Activated T-cell treated with anti-CD3 and anti-CD28 coated beads, Interleukin-2, amount 50 U/mL, for 4 hours (primary cell): ENCODE measurements around the gene SORCS2. TPM values are rescaled to one million over a fixed set of nuclear protein-coding genes. Genes with fewer than 3 reads are reported as not detected.
A peak's percentile ranks its signal among the peaks of the same experiment; 100 is the strongest.

Experiments
- ATAC-seq, 2 donors: fragments of 200-7000 bp; cut with Tn5 transposase; one replicate each; pipeline ENCODE4 v1.10.0; 2021
- DNase-seq: peaks from one replicate; pipeline ENCODE4 v3.0.0-alpha.2; 2020
- H3K27me3 Mint-ChIP-seq: one replicate; pipeline ENCODE4 v1.8.0; 2021; ENCODE audit warnings: low read depth, mixed read lengths
- H3K36me3 Mint-ChIP-seq: one replicate; pipeline ENCODE4 v1.8.0; 2022; ENCODE audit warnings: mixed read lengths; ENCODE audit not compliant: insufficient read depth
- H3K4me1 Mint-ChIP-seq: one replicate; pipeline ENCODE4 v1.8.0; 2021; ENCODE audit warnings: low read depth, mixed read lengths
- H3K4me3 Mint-ChIP-seq: one replicate; pipeline ENCODE4 v1.8.0; 2021; ENCODE audit warnings: mild to moderate bottlenecking, moderate library complexity, mixed read lengths
- H3K9me3 Mint-ChIP-seq: one replicate; pipeline ENCODE4 v1.8.0; 2021; ENCODE audit warnings: mixed read lengths
- total RNA-seq, 3 donors: library from RNA; stranded (reverse); gene quantifications; one replicate each; pipeline ENCODE4 v1.2.1, GENCODE V29; 2021

Gene SORCS2
- total RNA-seq, 3 donors from 2014 or later: 0.18 to 0.43 TPM; not detected in 1

DNA sequence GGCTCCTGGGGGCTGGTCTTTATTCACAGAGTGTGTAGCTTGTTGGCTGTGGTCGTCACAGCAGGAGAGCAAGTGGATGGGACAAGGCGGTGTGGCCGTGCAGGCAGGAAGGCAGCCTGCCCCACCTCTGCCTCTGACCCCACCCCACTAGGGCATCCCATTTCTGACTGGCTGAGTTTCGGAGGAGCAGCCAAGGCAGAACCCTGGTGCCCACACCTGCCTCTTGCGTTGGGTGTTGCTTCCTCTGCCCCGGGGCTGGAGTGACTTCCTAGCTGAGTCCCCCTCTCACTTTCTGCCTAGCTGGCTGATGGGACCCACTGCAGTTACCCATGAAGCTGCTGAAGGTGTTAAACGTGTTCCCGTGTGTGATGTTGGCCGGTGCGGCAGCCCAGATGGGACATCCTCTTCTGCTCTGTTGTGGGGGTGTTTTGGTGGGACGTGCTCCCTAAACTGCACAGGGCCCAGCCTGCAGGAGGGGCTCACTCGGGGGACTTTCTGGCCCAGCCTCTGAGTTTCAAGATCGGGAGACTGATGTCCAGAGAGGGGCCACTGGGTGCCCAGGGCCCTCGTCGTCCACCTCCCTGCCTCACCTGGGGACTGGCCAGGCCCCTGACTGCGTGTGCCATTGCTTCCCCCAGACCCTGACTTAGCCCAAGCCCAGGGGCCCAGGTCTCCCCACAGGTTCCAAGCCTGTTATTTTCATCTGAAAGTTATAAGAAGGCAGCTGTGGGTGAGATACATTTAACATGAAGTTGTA is 140.9 kb downstream of the SORCS2 start:
- no peaks in the 10 kb centered on the region for H3K4me1 Mint-ChIP-seq

DNA sequence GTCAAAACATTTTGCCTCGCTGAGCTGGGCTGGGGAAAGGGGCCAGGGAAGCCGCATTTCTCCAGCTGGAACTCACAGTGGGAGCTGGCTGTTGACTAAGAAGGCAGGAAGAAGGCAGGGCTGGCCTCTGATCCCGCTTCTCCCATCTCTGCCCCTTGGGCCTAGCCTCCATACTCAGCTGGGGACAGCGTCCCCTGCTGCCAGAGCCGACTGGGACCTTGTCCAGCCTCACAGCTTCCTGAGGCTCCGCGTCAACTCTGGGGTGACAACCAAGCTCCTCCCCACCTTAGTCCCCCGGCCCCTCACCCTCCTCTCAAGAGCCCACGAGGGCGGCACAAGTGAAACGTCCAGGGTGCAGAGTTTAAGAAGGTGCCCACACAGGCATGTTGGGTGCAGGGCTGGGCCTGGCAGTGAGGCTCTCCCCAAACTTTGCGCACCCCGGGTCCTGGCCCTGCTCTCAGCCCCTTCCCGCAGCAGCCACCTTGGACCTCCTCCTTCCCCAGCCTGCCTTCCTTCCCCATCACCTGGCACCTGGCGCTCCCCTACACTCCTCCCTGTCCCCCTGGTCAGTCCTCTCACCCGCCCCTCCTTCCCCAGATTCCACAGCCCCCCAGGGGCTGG is 141.6 kb downstream of the SORCS2 start:
- no peak for DNase-seq
- Mint-ChIP-seq H3K36me3 (no peaks in the 10 kb centered on the region), H3K27me3 (peaks cover 4% of the 10 kb centered on the region), H3K9me3 (no peaks in the 10 kb centered on the region), H3K4me1 (no peaks in the 10 kb centered on the region), H3K4me3 (no peak overlapping the region)
- no peak for ATAC-seq

More for the DNA sequence above, 140.9 kb downstream of the SORCS2 start:
- Mint-ChIP-seq H3K27me3 (peaks cover 4% of the 10 kb centered on the region), H3K9me3 (no peaks in the 10 kb centered on the region), H3K36me3 (no peaks in the 10 kb centered on the region), H3K4me3 (no peak overlapping the region)
- DNase-seq: no peak
- no peak for ATAC-seq

DNA sequence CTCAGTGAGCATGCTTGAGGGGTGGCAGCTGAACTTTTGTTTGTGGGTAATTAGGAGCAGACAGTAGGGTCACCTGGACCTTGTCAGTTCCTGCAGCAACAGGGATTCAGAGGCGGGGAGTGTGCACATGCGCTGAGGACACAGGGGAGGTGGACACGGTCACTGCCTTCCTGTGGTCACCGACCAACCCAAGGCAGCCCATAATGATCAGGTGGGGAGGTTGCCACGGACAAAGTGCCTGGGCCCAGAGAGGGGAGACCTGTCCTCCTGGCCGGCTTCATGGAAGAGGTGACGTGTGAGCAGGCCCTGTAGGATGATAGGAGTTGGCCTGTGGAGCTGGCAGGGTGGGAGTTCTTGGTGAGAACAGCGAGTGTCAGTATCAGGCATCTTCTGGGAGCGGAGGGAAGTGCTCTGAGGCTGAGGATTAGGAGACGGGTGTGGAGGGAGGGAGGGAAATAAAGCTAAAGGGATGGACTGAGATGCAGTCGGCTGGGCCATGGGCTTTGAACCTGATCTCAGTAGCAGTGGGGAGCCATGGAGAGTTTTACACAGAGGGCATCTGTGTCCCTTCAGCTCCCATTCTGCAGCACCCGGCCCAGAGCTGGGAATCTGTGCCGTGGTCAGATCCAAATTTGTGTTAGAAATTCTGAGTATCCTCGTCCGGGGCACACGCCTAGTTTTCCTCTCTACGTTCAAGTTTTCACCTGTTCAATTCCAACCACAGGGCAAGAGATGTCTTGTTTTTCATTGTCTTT is 142.4 kb downstream of the SORCS2 start:
- ATAC-seq (no peak), DNase-seq (no peak)
- Mint-ChIP-seq H3K27me3 (peaks cover 4% of the 10 kb centered on the region), H3K4me3 (no peak overlapping the region), H3K4me1 (no peaks in the 10 kb centered on the region), H3K36me3 (no peaks in the 10 kb centered on the region), H3K9me3 (no peaks in the 10 kb centered on the region)

DNA sequence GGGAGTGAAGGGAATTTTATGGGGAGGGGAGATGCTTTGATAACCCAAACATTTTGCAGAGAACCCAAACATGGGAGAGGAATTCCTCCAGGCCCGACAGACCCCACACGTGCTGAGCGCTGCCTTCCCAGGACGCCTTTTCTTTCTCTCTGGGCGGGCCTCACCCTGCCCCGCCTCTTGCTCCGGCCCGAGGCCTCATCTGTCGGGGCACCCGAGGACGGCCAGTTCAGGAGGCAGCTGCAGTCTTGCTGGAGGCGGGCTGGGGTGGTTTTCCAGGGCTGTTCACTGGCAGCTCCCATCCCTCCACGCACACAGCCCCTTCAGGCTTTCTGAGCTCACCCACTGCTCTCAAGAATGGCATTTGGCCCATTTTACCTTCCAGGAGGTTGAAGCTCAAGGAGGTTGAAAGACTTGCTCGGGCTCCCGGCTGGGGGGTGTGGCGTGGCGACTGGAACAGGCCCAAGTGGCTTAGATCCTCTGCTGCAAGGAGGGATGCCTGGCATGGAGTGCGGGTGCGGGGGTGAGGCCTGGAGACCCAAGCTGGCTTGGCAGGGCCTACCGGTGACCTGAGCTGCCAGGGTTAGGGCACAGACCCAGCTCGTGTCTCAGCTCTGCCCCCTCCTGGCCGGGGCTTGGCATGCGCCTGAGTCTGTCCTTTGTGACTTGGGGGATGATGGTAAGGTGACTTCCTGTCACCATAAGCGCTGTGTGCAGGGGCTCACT is 143.2 kb downstream of the SORCS2 start:
- no peaks in the 10 kb centered on the region for H3K36me3 Mint-ChIP-seq
- ATAC-seq (peak; percentile 65 to 66), DNase-seq (no peak)
- no peaks in the 10 kb centered on the region for H3K4me1 Mint-ChIP-seq
- H3K9me3 Mint-ChIP-seq: no peaks in the 10 kb centered on the region
- H3K27me3 Mint-ChIP-seq: peaks cover 4% of the 10 kb centered on the region
- H3K4me3 Mint-ChIP-seq: no peak overlapping the region

DNA sequence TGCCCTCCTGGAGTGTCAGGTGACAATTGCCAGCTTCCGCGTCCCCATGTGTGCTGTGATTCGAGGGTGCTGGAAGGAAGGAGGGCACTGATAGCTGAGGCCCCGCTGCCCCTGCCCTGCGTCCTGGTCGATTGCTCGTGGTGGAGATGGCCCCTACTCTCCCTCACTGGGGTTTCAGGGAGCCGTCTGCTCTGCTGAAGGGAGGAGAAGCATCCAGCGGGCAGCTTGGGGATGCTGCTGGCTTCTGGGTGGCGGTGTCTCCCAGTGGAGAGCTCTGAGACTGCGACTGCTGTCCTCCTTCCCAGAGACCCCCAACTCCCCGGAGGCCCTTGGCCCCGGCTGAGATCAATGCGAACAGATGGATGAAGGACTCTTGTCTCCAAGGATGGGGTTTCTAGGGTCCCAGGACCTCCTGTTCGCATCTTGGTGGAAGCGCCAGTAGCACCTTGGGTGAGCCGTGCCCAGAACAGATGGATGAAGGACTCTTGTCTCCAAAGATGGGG is 143.8 kb downstream of the SORCS2 start:
- H3K36me3 Mint-ChIP-seq: no peaks in the 10 kb centered on the region
- no peaks in the 10 kb centered on the region for H3K9me3 Mint-ChIP-seq
- DNase-seq: no peak
- H3K27me3 Mint-ChIP-seq: peaks cover 4% of the 10 kb centered on the region
- ATAC-seq: no peak
- no peak overlapping the region for H3K4me3 Mint-ChIP-seq
- H3K4me1 Mint-ChIP-seq: no peaks in the 10 kb centered on the region

DNA sequence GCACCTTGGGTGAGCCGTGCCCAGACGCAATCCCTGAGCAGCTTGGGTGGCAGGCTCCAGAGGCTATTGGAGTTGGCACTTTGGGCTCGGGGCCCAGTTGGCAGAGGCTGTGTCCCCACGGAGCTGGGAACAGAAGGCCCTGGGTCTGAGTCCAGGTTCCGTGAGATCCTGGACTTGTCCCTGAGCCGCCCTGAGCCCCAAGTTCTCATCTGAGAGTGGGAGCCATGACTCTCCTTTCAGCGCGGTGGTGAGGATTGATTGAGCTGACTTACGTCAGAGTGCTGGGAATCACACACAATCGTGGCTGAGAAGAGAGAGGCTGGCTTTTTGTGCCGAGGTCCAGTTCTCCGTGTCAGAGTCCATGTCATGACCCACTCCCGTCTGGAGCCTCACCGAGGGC is 144.4 kb downstream of the SORCS2 start:
- DNase-seq (no peak), ATAC-seq (no peak)
- Mint-ChIP-seq H3K27me3 (peaks cover 4% of the 10 kb centered on the region), H3K4me1 (no peaks in the 10 kb centered on the region), H3K36me3 (no peaks in the 10 kb centered on the region), H3K9me3 (peaks cover 3% of the 10 kb centered on the region), H3K4me3 (no peak overlapping the region)

DNA sequence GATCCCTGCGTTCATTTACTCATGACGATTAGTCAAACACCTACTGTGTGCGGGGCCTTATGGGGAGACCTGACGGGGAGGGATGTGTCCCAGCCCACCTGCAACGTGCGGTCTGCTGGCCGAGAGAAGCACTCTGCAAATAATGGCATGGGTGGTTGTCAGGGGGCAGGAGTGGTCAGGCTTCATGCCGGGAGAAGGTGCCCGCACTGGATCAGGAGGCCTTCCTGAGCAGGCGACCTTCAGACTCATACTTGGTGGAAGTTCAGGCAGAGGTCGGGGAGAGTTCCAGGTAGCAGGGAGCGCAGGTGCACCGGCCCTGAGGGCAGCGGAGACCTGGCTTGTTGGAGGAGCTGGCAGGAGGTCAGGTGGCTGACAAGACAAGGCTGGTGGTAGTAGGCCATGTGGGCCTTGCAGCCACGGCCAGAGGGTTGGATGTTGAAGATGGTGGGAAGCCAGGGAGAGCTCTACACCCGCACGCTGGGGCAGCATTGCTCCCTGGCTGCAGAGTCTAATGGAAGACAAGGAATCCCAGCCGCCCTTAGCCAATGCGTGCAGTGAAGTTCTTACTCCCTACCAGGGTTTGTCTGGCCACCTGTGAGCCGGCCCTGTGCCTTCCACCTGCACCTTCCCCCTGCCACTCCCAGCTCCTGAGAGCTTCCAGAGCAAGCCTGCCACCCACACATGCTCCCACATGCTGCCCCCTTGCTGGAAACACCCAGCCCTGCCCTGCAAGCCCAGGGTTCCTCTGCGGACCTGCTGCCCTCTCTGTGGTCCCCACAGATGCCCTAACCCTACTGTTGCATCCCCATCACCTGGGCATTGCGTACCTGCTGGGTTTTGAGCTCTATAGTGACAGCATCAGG is 145.1 kb downstream of the SORCS2 start:
- no peak overlapping the region for H3K4me3 Mint-ChIP-seq

DNA sequence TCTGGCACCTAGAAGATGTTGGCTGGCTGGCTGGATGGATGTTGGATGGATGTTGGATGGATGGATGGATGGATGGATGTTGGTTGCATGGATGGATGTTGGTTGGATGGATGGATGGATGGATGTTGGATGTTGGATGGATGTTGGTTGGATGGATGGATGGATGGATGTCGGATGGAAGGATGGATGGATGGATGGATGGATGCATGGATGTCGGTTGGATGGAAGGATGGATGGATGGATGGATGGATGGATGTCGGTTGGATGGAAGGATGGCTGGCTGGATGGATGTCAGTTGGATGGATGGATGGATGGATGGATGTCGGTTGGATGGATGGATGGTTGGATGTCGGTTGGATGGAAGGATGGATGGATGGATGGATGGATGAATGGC is 145.7 kb downstream of the SORCS2 start:
- Mint-ChIP-seq H3K36me3 (no peaks in the 10 kb centered on the region), H3K27me3 (peaks cover 4% of the 10 kb centered on the region), H3K9me3 (peaks cover 8% of the 10 kb centered on the region), H3K4me1 (no peaks in the 10 kb centered on the region), H3K4me3 (no peak overlapping the region)
- DNase-seq (no peak), ATAC-seq (no peak)

More for the DNA sequence above, 145.1 kb downstream of the SORCS2 start:
- DNase-seq: no peak
- H3K27me3 Mint-ChIP-seq: peaks cover 4% of the 10 kb centered on the region
- peaks cover 8% of the 10 kb centered on the region for H3K9me3 Mint-ChIP-seq
- no peaks in the 10 kb centered on the region for H3K4me1 Mint-ChIP-seq
- H3K36me3 Mint-ChIP-seq: no peaks in the 10 kb centered on the region
- ATAC-seq: no peak

DNA sequence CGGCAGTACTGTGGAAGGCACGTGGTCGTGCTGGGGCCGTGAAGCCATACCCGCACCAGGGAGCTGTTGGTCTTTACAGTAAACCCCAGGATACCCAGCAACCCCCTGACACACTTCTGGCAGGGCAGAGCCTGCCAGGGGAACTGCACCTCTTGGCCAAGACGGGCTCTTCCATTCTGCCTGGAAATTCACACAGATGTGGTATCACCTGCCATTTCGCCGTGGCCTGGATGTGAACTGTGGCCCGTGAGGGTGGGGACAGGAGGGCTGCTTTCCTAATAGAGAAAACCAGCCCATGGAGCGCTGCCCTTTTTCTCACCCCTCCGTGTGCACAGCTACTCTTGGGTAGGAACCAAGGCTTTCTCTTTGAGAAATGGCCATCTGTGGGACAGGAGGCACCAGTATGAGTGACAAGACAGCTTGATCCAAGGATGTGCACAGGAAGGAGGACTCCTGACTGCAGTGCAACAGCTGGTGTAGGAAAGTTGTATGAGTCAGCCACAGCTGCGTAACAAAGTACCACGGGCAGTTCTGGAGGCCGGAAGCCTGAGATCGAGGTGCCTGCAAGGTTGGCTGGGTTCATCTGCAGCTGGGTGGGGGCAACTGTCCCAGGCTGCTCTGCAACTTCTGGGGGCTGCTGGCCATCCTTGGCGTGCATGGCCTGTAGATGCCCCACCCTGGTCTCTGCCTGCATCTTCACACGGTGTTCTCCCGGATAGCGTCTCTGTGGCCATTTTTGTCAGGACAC is 146.7 kb downstream of the SORCS2 start:
- DNase-seq (no peak), ATAC-seq (no peak)
- H3K4me3 Mint-ChIP-seq: no peak overlapping the region
- H3K27me3 Mint-ChIP-seq: peaks cover 4% of the 10 kb centered on the region
- peaks cover 8% of the 10 kb centered on the region for H3K9me3 Mint-ChIP-seq
- H3K4me1 Mint-ChIP-seq: no peaks in the 10 kb centered on the region
- H3K36me3 Mint-ChIP-seq: no peaks in the 10 kb centered on the region

DNA sequence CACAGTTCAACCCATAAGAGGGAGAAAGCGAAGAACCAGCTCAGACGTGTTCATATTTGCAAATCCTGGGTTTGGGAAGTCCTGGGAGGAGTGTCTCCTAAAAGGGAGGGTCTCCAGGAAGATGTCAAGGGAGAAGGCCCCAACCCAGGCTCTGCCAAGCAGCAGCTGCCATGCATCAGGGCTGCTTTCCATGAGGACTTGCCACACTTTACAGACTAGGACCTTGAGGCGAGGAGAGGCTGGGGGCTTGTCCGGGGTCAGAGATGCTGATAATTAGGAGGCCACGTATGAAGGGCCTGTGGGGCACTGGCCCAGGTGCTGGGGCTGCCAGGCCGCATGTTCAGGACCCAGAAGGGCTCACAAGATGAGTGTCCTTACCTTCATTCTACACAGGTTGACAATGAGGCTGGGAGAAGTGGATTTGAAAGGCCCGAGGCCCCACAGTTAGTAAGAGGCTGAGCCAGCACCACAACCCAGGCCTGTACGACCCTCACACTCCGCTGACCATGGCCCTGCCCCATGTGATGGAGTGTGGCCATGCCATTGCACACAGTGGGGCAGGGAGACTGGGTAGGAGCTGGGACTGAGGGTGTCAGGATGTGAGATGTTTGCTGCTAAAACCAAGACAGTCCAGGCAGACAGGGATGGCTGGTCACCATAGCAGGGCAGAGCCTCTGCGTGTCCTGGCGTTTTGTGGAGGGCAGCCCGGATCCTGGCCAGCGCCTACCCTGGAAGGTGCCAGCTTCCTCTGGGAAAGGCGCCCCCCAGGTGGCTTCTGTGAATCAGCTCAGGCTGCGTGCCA is 147.6 kb downstream of the SORCS2 start:
- Mint-ChIP-seq H3K4me1 (no peaks in the 10 kb centered on the region), H3K27me3 (peaks cover 2% of the 10 kb centered on the region), H3K9me3 (peaks cover 8% of the 10 kb centered on the region), H3K4me3 (no peak overlapping the region), H3K36me3 (no peaks in the 10 kb centered on the region)
- DNase-seq: no peak
- ATAC-seq: no peak

DNA sequence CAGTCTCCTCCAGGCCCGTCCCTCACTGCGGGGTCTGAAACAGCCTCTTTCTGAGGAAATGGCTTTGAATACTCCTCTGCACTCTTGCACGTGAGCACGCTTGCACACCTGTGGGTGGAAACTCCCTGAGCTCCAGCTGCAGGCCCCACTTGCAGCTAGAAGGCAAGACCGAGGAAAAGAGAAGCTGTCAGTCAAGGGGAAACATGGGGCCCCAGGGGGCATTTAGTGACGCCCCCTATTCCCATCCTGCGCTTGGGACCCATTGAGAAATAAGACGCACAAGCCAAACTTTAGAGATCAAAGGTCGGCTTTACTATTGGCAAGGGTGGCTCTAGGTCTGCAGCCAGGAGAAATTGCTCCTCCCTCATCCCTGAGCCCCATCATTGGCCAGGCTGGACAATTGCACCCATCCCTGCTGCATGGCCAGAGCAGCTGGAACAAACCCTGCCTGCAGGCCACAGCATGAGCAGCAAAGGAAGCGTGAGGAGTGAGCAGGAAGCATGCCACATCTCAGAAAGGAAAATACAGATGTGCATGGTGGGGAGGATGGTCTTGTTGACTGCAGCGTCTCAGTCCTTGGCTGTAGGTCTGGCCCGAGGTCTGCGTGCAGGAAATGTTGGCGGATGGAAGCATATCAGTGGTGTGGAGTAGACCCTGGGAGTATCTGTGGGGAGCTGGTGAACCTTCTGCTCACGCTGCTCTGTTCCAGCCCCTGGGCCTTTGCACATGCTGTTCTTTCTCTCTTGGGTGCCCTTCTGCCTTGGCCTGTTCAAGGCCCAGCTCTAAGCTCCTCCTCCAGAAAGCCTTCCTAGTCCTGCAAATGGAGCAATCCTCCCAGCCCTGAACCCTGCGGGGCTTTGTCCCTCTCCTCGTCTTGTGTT is 148.5 kb downstream of the SORCS2 start:
- no peak for DNase-seq
- no peak for ATAC-seq
- Mint-ChIP-seq H3K36me3 (no peaks in the 10 kb centered on the region), H3K4me3 (no peak overlapping the region), H3K4me1 (no peaks in the 10 kb centered on the region), H3K27me3 (peaks cover 2% of the 10 kb centered on the region), H3K9me3 (peaks cover 12% of the 10 kb centered on the region)
